ENCODE results near the gene STEAP1B. TPM values are rescaled to one million over a fixed set of nuclear protein-coding genes. Genes with fewer than 3 reads are reported as not detected.
"Not testable (repeated sequence)": the region's sequence is repeated elsewhere in the genome, so short reads cannot be mapped to it uniquely, and the experiment has no call there.

The STEAP1B gene
- total RNA-seq, 1 experiment from 2014 or later: 1.6 TPM

DNA sequence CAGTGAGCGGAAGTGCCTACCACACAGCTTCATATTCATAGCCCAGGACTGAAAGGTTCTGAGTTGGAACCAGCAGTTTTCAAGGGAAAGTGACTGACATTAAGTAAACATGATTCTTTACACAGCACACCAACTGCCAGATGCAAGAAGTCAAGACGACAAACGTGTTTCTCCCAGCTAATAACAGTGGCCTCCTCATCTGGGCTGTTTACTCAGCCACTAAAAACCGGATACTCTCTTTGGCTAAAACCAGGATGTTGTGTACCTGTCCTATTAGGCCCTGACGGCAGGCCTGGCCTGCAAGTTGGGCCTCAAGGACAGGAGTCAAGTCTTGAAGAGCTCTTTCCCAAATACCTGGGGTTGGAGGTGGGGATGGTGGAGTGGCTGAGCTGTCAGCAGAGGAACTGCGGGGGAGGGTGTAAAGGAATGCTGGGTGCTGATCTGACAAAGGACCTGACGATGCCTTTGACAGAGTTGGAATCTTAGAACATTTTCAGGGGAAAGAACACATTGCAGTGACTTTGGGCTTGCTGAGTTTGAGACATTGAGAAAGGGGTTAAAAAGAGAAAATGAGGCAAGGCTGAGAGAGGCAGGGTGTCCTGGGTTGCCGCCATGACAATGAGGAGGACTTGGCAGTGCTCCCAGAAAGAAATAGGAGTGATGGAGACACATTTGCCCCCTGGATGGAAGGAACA, 57.7 kb downstream of the STEAP1B start:
- Histone ChIP-seq H3K36me3 (no peaks in the 10 kb centered on the region), H3K27ac (no peak overlapping the region), H3K4me1 (replicated peaks) (no peaks in the 10 kb centered on the region), H3K4me3 (no peak overlapping the region), H3K27me3 (replicated peaks) (peaks cover 3% of the 10 kb centered on the region; the same call in 1 of the 2 replicates), H3K9me3 (replicated peaks) (no peaks in the 10 kb centered on the region)
- no peak for DNase-seq (ENCODE audit: low read depth in 1 of 2, low spot score in 2 of 2)

DNA sequence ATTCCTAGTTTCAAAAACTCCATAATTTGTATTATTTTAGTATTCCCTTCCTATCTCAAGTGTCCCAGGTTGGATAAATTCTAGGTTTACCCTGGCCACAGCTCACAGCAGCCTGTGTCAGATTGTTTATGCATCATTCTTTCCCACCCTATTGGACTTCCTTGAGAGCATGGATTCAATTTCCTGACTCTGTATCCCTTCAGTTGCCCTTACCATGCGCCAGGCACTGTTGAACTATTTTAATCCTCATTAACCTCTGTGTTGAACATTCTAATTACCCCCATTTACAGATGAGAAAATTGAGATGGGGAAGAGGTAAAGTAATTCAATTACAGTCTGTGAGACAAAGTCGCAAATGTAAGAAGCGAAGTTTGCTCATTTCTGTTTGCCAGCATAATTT, 58.8 kb downstream of the STEAP1B start:
- no peak overlapping the region for H3K27ac ChIP-seq
- no peak for DNase-seq (ENCODE audit: low read depth in 1 of 2, low spot score in 2 of 2)
- H3K4me3 ChIP-seq: no peak overlapping the region
- no peaks in the 10 kb centered on the region; the same call in 1 of the 2 replicates for H3K27me3 ChIP-seq (replicated peaks)
- no peaks in the 10 kb centered on the region for H3K4me1 ChIP-seq (replicated peaks)
- H3K36me3 ChIP-seq: no peaks in the 10 kb centered on the region
- H3K9me3 ChIP-seq (replicated peaks): no peaks in the 10 kb centered on the region

DNA sequence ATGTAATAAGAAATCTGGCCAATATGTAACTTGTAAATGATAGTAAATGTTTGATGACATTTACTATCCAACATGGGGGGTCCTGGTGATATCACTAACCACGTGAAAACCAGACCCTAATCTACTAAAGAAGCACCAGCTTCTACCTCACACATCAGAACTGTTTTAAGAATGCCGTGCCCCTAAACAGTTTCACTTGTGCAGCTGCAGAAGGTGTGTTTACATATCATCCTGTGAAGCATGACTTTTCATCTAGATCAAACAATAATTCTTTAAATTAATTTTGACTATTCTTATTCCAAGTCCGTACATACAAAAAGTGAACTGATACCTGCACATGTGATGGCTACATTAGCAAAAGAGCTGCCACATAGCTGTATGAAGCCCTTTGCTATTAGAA, 61.0 kb downstream of the STEAP1B start:
- no peak overlapping the region for H3K4me3 ChIP-seq
- H3K9me3 ChIP-seq (replicated peaks): no peaks in the 10 kb centered on the region

DNA sequence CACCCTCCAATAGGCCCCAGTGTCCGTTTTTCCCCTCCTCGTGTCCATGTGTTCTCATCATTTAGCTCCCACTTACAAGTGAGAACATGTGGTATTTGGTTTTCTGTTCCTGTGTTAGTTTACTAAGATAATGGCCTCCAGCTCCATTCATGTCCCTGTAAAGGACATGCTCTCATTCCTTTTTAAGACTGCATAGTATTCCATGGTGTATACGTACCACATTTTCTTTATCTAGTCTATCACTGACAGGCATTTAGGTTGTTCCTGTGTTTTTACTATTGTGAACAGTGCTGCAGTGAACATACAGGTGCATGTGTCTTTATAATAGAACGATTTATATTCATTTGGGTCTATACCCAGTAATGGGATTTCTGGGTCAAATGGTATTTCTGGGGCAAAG, 63.4 kb downstream of the STEAP1B start:
- H3K4me1 ChIP-seq (replicated peaks); H3K9me3 ChIP-seq (replicated peaks); H3K4me3 ChIP-seq; H3K27ac ChIP-seq; DNase-seq (ENCODE audit: low read depth in 1 of 2, low spot score in 2 of 2); H3K27me3 ChIP-seq (replicated peaks); H3K36me3 ChIP-seq: not testable (repeated sequence)

More for the DNA sequence above, 61.0 kb downstream of the STEAP1B start:
- DNase-seq (ENCODE audit: low read depth in 1 of 2, low spot score in 2 of 2): no peak
- Histone ChIP-seq H3K4me1 (replicated peaks) (no peaks in the 10 kb centered on the region), H3K27ac (no peak overlapping the region), H3K36me3 (no peaks in the 10 kb centered on the region), H3K27me3 (replicated peaks) (no peaks in the 10 kb centered on the region; the same call in 1 of the 2 replicates)

DNA sequence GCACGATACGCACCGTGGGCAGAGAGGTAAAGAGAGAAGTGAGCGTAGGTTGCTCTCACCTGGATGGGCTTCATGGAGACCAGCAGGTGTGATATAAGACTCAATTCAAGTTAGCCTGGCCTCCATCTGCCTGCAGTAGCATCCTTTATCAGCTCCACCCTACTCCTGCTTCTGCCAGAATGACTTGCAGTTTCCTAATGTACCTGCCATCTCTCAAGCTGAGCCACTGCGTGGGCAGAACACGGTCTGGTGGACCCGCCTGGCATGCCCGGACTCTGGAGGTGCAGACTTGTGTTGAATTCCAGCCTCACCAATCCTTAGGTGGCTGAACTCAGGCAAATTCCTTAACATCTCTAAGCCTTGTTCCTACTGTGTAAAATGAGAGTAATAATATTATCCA, 64.3 kb downstream of the STEAP1B start:
- no peaks in the 10 kb centered on the region; the same call in 1 of the 2 replicates for H3K27me3 ChIP-seq (replicated peaks)
- no peak for DNase-seq (ENCODE audit: low read depth in 1 of 2, low spot score in 2 of 2)
- H3K36me3 ChIP-seq: no peaks in the 10 kb centered on the region
- H3K4me1 ChIP-seq (replicated peaks): no peaks in the 10 kb centered on the region
- no peaks in the 10 kb centered on the region for H3K9me3 ChIP-seq (replicated peaks)
- H3K27ac ChIP-seq: no peak overlapping the region
- H3K4me3 ChIP-seq: no peak overlapping the region

DNA sequence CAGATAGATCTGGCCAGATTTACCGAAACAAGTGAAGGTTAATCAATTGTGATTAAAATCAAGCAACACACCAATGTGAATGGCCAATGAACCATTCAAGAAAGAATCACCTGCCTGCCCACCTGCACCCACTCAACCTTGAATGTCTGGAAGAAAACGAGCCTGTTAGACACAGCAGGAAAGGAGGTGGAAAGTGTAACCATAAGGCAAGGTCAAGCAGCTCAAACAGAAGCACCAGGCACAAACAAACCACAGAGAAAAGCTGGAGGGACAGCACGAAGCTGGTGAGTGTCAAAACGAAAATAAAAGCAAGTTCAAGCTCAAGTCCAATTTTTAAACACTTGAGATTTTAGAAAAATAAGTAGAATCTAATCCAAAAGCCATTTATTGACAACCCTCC, 64.9 kb downstream of the STEAP1B start:
- H3K27me3 ChIP-seq (replicated peaks): no peaks in the 10 kb centered on the region; the same call in 1 of the 2 replicates
- H3K4me3 ChIP-seq: no peak overlapping the region
- DNase-seq (ENCODE audit: low read depth in 1 of 2, low spot score in 2 of 2): no peak
- no peaks in the 10 kb centered on the region for H3K36me3 ChIP-seq
- H3K4me1 ChIP-seq (replicated peaks): no peaks in the 10 kb centered on the region
- no peaks in the 10 kb centered on the region for H3K9me3 ChIP-seq (replicated peaks)
- no peak overlapping the region for H3K27ac ChIP-seq

DNA sequence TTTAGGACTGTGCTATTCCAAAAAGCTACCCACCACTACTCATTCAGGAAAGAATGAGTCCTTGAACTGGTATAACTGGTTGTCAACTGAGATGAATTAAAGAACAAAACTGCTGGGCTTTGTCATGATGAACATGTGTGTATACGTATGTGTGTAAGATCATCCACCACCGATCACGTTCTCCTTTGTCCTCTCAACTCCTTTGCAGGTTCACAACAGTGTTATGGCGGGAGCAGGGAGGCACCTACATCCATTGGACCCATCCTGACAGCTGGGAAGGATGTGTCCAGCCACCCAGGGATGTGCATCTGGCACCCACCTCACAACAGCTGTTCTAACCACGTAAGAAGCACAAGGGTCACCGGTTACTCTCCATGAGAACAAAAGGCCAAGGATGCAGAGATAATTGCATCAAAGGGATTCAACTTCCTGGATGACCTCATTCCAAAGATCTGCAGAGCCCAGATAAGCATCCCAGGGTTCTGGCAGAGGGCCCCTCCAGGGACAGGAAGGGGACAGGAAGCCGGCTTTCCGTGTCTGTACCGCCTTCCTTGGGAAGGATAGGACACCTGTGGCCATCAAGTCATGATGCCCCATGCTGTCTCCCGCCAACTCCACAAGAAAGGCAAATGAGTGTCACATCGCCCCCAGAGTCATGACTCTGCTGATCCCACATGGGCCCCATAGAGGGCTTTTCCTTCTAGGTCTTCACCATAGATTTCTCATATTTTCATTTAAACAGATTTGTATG, 66.1 kb downstream of the STEAP1B start:
- Histone ChIP-seq H3K4me1 (replicated peaks) (no peaks in the 10 kb centered on the region), H3K9me3 (replicated peaks) (no peaks in the 10 kb centered on the region), H3K4me3 (no peak overlapping the region), H3K27ac (no peak overlapping the region), H3K27me3 (replicated peaks) (no peaks in the 10 kb centered on the region; the same call in 1 of the 2 replicates), H3K36me3 (no peaks in the 10 kb centered on the region)
- DNase-seq (ENCODE audit: low read depth in 1 of 2, low spot score in 2 of 2): no peak

DNA sequence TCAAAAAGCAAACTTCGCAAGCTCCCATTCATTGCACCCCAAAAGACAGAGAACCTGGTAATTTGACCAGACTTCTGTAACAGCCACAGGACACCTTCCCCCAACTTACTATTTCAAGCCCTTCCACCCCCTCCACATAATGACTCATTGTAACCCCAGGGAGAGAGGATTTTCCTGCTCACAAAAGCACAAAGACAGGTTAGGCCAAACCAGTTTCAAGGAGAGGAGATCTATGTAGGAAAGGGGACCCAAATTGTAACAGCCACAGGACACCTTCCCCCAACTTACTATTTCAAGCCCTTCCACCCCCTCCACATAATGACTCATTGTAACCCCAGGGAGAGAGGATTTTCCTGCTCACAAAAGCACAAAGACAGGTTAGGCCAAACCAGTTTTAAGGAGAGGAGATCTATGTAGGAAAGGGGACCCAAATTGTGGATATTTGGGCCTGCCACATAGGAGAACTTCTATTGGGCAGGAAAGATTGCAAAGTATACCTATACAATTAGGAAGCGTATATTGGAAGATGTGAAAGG, 66.8 kb downstream of the STEAP1B start:
- not testable (repeated sequence) for H3K9me3 ChIP-seq (replicated peaks); DNase-seq (ENCODE audit: low read depth in 1 of 2, low spot score in 2 of 2); H3K27ac ChIP-seq; H3K4me1 ChIP-seq (replicated peaks); H3K4me3 ChIP-seq; H3K27me3 ChIP-seq (replicated peaks); H3K36me3 ChIP-seq

DNA sequence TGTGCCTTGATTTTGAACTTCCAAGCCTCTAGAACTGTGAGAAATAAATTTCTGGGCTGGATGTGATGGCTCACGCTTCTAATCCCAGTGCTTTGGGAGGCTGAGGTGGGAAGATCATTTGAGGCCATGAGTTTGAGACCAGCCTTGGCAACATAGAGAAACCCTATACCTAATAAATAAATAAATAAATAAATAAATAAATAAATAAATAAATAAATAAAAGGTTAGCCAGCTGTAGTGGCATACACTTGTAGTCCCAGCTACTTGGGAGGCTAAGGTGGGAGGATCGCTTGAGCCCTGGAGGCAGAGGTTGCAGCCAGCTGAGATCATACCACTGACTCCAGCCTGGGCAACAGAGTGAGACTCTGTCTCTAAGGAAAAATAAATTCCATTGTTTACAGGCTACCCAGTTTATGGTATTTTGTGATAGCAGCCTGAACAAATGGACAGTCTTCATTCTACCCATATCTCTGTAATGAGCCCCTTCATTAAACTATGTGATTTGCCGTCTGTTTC, 67.7 kb downstream of the STEAP1B start:
- no peaks in the 10 kb centered on the region for H3K4me1 ChIP-seq (replicated peaks)
- H3K27ac ChIP-seq: no peak overlapping the region
- no peak for DNase-seq (ENCODE audit: low read depth in 1 of 2, low spot score in 2 of 2)

DNA sequence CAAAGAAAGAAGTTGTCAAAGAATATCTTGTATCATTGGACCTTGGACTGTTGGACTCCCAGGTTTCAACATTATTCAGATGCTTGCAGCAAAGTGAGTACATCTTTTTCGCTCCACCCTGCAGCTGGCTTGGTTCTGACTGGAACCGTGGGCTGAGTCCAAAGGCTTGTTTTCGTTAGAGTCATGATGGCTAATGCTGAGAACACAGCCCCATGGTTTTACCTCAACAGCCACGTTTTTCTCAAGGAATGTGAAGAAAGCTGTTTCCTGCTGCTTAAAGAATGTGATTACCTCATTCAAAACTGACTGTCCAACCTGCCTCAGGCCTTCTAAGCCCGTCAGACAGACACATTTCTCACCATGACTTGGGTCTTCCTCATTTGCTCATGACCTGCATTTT, 69.5 kb downstream of the STEAP1B start:
- no peak overlapping the region for H3K4me3 ChIP-seq
- no peaks in the 10 kb centered on the region for H3K9me3 ChIP-seq (replicated peaks)
- H3K27me3 ChIP-seq (replicated peaks): no peaks in the 10 kb centered on the region
- H3K4me1 ChIP-seq (replicated peaks): no peaks in the 10 kb centered on the region
- DNase-seq (ENCODE audit: low read depth in 1 of 2, low spot score in 2 of 2): no peak
- H3K36me3 ChIP-seq: no peaks in the 10 kb centered on the region
- no peak overlapping the region for H3K27ac ChIP-seq

More for the DNA sequence above, 67.7 kb downstream of the STEAP1B start:
- H3K4me3 ChIP-seq: no peak overlapping the region
- no peaks in the 10 kb centered on the region for H3K27me3 ChIP-seq (replicated peaks)
- H3K36me3 ChIP-seq: no peaks in the 10 kb centered on the region
- H3K9me3 ChIP-seq (replicated peaks): no peaks in the 10 kb centered on the region

DNA sequence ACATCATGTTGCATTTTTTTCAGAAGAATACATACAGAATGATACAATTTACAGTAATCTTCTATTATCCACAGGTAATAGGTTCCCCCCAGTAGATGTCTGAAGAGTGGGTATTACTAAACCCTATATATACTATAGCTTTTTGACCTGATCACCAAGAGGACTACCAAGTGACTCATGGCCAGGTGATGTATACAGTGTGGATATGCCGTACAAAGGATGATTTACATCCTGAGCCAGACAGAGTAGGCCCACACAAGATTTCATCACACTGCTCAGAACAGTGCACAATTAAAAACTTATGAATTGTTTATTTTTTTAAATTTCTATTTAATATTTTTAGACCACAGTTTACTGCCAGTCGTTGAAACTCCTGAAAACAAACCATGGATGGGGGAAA, 70.6 kb downstream of the STEAP1B start:
- Histone ChIP-seq H3K4me1 (replicated peaks) (no peaks in the 10 kb centered on the region), H3K27me3 (replicated peaks) (no peaks in the 10 kb centered on the region), H3K4me3 (no peak overlapping the region), H3K36me3 (no peaks in the 10 kb centered on the region), H3K27ac (no peak overlapping the region), H3K9me3 (replicated peaks) (no peaks in the 10 kb centered on the region)
- DNase-seq (ENCODE audit: low read depth in 1 of 2, low spot score in 2 of 2): no peak

DNA sequence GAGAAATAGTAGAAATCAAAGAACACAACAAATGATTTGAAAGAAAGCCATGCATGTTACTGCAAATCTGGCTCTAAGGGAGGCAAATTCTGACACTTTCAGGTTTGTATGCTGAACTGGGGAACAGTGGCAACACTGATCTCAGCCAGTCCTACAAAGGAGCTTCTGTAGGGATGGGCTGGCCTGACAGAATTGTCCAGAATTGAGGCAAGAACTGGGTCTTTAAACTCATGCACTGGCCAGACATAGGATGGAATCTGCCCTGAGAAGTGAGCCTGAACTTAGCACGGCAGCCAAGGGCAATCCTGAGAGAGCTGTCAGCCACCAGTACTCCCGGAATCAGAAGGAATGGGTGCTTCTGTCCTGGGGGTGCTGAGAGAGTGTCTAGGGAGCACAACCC, 72.1 kb downstream of the STEAP1B start:
- Histone ChIP-seq H3K27ac (no peak overlapping the region), H3K4me1 (replicated peaks) (no peaks in the 10 kb centered on the region), H3K9me3 (replicated peaks) (no peaks in the 10 kb centered on the region), H3K27me3 (replicated peaks) (no peaks in the 10 kb centered on the region), H3K4me3 (no peak overlapping the region), H3K36me3 (no peaks in the 10 kb centered on the region)
- no peak for DNase-seq (ENCODE audit: low read depth in 1 of 2, low spot score in 2 of 2)

DNA sequence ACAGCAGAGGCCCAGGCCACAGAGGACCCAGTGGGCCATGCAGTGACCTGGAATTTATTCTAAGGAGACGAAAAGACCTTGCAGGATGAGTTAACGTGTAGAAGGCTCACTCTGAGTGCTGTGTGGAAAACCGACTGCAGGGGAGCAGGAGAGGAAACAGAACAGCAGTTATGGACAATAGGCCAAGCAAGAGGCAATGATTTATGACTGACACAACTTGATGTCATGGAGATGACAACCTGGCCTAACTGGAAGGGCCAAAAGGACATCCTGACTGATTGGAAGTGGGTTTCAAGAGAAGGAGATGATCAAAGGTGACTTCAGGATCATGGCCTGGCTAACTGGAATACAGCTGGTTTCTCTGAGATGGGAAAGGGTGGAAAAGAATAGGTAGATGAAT, 72.9 kb downstream of the STEAP1B start:
- Histone ChIP-seq H3K27me3 (replicated peaks) (no peaks in the 10 kb centered on the region), H3K4me3 (no peak overlapping the region)
- DNase-seq (ENCODE audit: low read depth in 1 of 2, low spot score in 2 of 2): no peak

DNA sequence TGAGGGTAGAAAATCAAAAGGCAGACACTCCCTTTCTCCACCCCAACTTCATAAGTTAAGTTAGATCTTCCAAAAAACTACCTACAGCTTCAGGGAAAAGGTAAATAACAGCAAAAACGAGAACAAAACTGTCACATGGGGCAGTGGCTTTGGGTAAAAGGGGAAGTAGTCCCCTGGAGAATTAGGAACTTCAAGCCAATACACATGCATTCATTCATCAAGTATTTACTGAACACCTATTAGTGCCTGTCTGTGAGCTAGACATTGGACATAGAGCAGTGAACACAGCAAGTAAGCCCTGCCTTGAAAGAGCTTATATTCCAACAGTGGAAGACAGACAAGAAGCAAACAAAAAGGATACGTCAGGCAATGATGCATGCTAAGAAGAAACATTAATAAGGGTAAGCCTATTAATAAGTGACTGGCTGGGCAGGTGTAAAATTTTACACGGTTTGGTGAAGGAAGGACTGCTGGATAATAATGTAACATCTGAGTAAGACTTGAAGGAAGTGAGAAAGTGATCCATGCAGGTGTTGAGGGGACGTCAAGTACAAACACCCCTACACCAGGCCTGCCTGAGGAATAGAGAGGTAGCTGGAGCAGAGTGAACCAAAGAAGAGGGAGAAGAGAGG, 73.4 kb downstream of the STEAP1B start:
- Histone ChIP-seq H3K27ac (no peak overlapping the region), H3K36me3 (no peaks in the 10 kb centered on the region), H3K9me3 (replicated peaks) (no peaks in the 10 kb centered on the region), H3K4me3 (no peak overlapping the region), H3K27me3 (replicated peaks) (no peaks in the 10 kb centered on the region), H3K4me1 (replicated peaks) (no peaks in the 10 kb centered on the region)
- no peak for DNase-seq (ENCODE audit: low read depth in 1 of 2, low spot score in 2 of 2)

More for the DNA sequence above, 72.9 kb downstream of the STEAP1B start:
- H3K27ac ChIP-seq: no peak overlapping the region
- no peaks in the 10 kb centered on the region for H3K9me3 ChIP-seq (replicated peaks)
- H3K36me3 ChIP-seq: no peaks in the 10 kb centered on the region
- no peaks in the 10 kb centered on the region for H3K4me1 ChIP-seq (replicated peaks)
